ENCODE measurements around the gene CDS2. TPM values are rescaled to one million over a fixed set of nuclear protein-coding genes. Genes with fewer than 3 reads are reported as not detected.
"Not testable (repeated sequence)": the region's sequence is repeated elsewhere in the genome, so short reads cannot be mapped to it uniquely, and the experiment has no call there.

The CDS2 gene
- total RNA-seq: 49.1 TPM

- Histone ChIP-seq H3K4me1 (ENCODE audit: insufficient read depth, low read length) (peaks cover 22% of the 10 kb centered on the region), H3K9me3 (ENCODE audit: low read depth, low read length) (no peaks in the 10 kb centered on the region), H3K4me3 (ENCODE audit: low read length) (peak within 1 kb of the TSS; percentile 81), H3K27me3 (ENCODE audit: insufficient read depth, low read length) (no peaks in the 10 kb centered on the region)
Observed at GRCh38 chr20:5126512-5127203, at the start of gene CDS2. CDS2 (plus strand) TSS chr20:5127008; CDS start chr20:5127093, 85 bp downstream.

GRCh38 chr20:5077761-5078387 is 48.9 kb upstream of the CDS2 start:
- Histone ChIP-seq H3K4me1 (ENCODE audit: insufficient read depth, low read length) (peaks cover 85% of the 10 kb centered on the region), H3K27me3 (ENCODE audit: insufficient read depth, low read length) (no peaks in the 10 kb centered on the region), H3K9me3 (ENCODE audit: low read depth, low read length) (no peaks in the 10 kb centered on the region), H3K4me3 (ENCODE audit: low read length) (no peak overlapping the region)

DNA sequence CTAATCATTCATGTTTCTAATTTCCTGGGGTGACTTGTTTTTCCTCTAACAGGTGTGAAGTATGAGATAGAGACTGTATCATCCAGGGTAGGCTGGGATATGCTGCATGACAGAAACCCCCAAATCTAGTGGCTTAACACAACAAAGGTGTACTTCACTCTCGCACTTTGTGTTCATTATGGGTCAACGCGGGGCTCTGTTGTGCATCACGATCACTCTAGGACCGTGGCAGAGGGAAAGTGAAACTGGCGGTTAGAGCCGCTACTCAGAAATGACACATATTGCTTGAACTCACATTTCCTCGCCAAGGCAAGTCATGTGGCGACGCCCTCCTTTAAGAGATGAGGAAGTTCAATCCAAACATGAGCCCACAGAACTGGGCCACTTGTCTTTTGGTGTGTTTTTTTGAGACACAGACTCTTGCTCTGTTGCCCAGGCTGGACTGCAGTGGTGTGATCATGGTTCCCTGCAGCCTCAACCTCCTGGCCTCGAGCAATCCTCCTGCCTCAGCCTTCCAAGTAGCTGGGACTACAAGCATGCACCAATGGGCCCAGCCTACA is 48.3 kb upstream of the CDS2 start:
- Histone ChIP-seq H3K27me3 (ENCODE audit: insufficient read depth, low read length) (no peaks in the 10 kb centered on the region), H3K4me1 (ENCODE audit: insufficient read depth, low read length) (peaks cover 80% of the 10 kb centered on the region), H3K4me3 (ENCODE audit: low read length) (no peak overlapping the region), H3K9me3 (ENCODE audit: low read depth, low read length) (no peaks in the 10 kb centered on the region)

GRCh38 chr20:5080384-5080877 is 46.4 kb upstream of the CDS2 start:
- Histone ChIP-seq H3K4me1 (ENCODE audit: insufficient read depth, low read length) (peaks cover 73% of the 10 kb centered on the region), H3K4me3 (ENCODE audit: low read length) (no peak overlapping the region), H3K27me3 (ENCODE audit: insufficient read depth, low read length) (no peaks in the 10 kb centered on the region), H3K9me3 (ENCODE audit: low read depth, low read length) (no peaks in the 10 kb centered on the region)

- Histone ChIP-seq H3K4me3 (ENCODE audit: low read length) (no peak overlapping the region), H3K9me3 (ENCODE audit: low read depth, low read length) (no peaks in the 10 kb centered on the region), H3K4me1 (ENCODE audit: insufficient read depth, low read length) (peaks cover 71% of the 10 kb centered on the region), H3K27me3 (ENCODE audit: insufficient read depth, low read length) (no peaks in the 10 kb centered on the region)
Observed at GRCh38 chr20:5085380-5085779, 41.4 kb upstream of the CDS2 start.

GRCh38 chr20:5088688-5089087 is 38.1 kb upstream of the CDS2 start:
- Histone ChIP-seq H3K4me1 (ENCODE audit: insufficient read depth, low read length) (peaks cover 59% of the 10 kb centered on the region), H3K9me3 (ENCODE audit: low read depth, low read length) (no peaks in the 10 kb centered on the region), H3K4me3 (ENCODE audit: low read length) (no peak overlapping the region), H3K27me3 (ENCODE audit: insufficient read depth, low read length) (no peaks in the 10 kb centered on the region)

GRCh38 chr20:5090191-5090590 is 36.6 kb upstream of the CDS2 start:
- no peaks in the 10 kb centered on the region for H3K9me3 ChIP-seq (ENCODE audit: low read depth, low read length)
- no peaks in the 10 kb centered on the region for H3K27me3 ChIP-seq (ENCODE audit: insufficient read depth, low read length)
- no peak overlapping the region for H3K4me3 ChIP-seq (ENCODE audit: low read length)
- H3K4me1 ChIP-seq (ENCODE audit: insufficient read depth, low read length): peaks cover 50% of the 10 kb centered on the region

DNA sequence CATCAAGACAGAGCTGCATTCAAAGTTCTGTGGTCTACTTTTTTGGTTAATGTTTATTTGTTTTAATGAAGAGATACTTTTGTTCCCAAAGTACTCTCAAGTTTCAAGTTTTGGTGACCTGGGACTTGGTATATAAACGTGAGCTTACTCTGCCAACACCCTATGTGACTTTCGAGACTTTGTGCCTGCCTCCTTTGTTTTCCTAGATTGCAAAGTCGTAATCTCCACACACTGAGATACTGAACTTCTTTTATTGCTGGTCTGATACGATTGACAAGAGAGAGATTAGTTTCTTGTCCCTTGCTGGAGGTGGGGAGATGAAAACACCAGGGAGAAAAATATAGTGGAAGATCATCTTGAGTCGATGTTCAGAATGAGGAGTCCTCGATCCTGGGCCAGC is 34.9 kb upstream of the CDS2 start:
- peaks cover 39% of the 10 kb centered on the region for H3K4me1 ChIP-seq (ENCODE audit: insufficient read depth, low read length)
- no peak overlapping the region for H3K4me3 ChIP-seq (ENCODE audit: low read length)
- no peaks in the 10 kb centered on the region for H3K9me3 ChIP-seq (ENCODE audit: low read depth, low read length)
- H3K27me3 ChIP-seq (ENCODE audit: insufficient read depth, low read length): no peaks in the 10 kb centered on the region

DNA sequence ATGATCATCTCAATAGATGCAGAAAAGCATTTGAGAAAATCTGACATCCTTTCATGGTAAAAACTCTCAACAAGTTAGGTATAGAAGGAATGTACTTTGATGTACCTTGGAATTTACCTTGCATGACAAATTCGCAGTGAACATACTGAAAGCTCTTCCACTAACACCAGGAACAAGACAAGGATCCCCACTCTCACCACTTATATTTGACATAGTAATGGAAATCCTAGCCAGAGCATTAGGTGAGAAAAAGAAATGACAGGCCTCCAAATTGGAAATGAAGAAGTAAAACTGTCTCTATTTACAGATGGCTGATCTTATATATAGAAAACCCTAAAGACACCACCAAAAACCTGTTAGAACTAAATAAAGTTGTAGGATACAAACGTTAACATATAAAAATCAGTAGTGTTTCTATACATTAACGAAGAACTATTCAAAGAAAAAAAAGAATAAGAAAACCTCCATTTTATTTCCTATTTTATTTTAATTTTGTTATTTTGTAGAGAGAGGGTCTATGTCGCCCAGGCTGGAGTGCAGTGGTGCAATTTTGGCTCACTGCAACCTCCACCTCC is 34.0 kb upstream of the CDS2 start:
- Histone ChIP-seq H3K9me3 (ENCODE audit: low read depth, low read length) (no peaks in the 10 kb centered on the region), H3K4me3 (ENCODE audit: low read length) (no peak overlapping the region), H3K4me1 (ENCODE audit: insufficient read depth, low read length) (peaks cover 35% of the 10 kb centered on the region), H3K27me3 (ENCODE audit: insufficient read depth, low read length) (no peaks in the 10 kb centered on the region)

DNA sequence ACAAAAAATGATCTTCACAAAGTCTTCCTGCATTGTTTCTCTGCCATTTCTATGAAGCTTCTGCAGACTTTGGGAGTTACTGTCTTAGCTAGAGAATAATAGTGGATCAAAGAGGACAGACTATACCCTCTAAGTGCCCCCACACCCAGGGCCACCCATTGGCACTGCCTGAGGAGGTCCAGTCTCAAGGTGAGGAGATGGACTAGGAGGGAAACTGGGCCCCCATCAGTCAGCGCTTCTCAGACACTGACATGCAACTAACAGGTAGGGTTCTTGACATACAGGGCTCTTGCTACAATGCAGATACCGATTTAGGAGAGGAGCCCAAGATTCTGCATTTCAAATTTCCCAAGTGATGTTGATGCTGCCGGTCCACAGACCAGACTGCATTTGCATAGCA is 31.4 kb upstream of the CDS2 start:
- H3K27me3 ChIP-seq (ENCODE audit: insufficient read depth, low read length): no peaks in the 10 kb centered on the region
- no peaks in the 10 kb centered on the region for H3K9me3 ChIP-seq (ENCODE audit: low read depth, low read length)
- no peak overlapping the region for H3K4me3 ChIP-seq (ENCODE audit: low read length)
- H3K4me1 ChIP-seq (ENCODE audit: insufficient read depth, low read length): peaks cover 14% of the 10 kb centered on the region

- Histone ChIP-seq H3K4me3 (ENCODE audit: low read length) (no peak overlapping the region), H3K4me1 (ENCODE audit: insufficient read depth, low read length) (peaks cover 13% of the 10 kb centered on the region), H3K27me3 (ENCODE audit: insufficient read depth, low read length) (no peaks in the 10 kb centered on the region), H3K9me3 (ENCODE audit: low read depth, low read length) (no peaks in the 10 kb centered on the region)
Observed at GRCh38 chr20:5095931-5096330, 30.9 kb upstream of the CDS2 start.

DNA sequence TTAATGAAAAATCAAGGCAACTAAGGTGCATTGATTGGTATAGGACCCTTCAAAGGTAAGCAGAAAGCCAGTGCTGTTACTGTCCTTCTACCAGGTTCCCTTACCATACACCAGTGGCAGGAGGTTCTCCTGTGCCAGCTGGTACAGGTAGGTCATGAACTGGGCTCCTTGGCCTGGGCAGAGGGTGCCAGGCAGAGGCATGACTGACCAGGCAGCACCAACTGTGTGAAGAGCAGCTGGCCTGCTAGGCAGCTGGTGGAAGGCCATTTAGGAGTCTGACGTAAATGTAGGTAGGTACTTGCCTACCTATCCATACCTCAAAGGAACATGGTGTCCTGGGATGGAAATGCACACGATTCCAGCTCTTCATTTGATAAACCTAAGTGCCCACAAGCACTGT is 30.3 kb upstream of the CDS2 start:
- Histone ChIP-seq H3K9me3 (ENCODE audit: low read depth, low read length) (no peaks in the 10 kb centered on the region), H3K27me3 (ENCODE audit: insufficient read depth, low read length) (no peaks in the 10 kb centered on the region), H3K4me3 (ENCODE audit: low read length) (no peak overlapping the region), H3K4me1 (ENCODE audit: insufficient read depth, low read length) (peaks cover 7% of the 10 kb centered on the region)

DNA sequence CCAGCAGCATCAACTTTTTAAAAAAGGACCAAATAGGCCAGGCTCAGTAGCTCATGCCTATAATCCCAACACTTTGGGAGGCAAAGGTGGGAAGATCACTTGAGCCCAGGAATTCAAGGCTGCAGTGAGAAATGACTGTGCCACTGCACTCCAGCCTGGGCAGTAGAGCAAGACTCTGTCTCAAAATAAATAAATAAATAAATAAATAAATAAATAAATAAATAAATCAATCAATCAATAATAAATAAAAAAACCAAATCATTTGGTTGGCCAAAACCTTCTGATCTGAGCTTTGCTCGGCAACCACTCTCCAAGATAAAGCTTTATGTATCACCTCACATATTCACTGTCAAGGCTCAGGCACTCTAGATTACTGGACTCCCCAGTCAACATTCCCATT is 27.8 kb upstream of the CDS2 start:
- not testable (repeated sequence) for H3K9me3 ChIP-seq (ENCODE audit: low read depth, low read length); H3K4me3 ChIP-seq (ENCODE audit: low read length); H3K4me1 ChIP-seq (ENCODE audit: insufficient read depth, low read length); H3K27me3 ChIP-seq (ENCODE audit: insufficient read depth, low read length)

DNA sequence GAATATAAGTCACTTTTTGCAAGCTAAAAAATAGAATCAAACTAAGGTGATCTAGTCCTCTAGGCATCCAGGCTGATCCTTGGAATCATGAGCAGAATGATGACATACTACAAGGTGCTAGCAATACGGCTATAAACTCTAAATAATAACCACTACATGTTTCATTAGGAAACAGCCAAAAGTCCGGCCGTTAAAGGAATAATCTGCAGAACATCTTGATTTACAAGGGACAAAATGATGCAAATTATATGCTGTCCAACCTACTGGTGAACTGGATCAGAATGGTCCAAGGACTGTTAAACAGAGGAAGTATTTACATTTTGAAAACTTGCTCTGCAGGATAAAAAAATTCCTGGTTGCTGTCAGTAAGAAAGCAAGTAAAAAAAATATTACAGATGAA is 26.9 kb upstream of the CDS2 start:
- not testable (repeated sequence) for H3K4me3 ChIP-seq (ENCODE audit: low read length); H3K27me3 ChIP-seq (ENCODE audit: insufficient read depth, low read length); H3K4me1 ChIP-seq (ENCODE audit: insufficient read depth, low read length); H3K9me3 ChIP-seq (ENCODE audit: low read depth, low read length)

DNA sequence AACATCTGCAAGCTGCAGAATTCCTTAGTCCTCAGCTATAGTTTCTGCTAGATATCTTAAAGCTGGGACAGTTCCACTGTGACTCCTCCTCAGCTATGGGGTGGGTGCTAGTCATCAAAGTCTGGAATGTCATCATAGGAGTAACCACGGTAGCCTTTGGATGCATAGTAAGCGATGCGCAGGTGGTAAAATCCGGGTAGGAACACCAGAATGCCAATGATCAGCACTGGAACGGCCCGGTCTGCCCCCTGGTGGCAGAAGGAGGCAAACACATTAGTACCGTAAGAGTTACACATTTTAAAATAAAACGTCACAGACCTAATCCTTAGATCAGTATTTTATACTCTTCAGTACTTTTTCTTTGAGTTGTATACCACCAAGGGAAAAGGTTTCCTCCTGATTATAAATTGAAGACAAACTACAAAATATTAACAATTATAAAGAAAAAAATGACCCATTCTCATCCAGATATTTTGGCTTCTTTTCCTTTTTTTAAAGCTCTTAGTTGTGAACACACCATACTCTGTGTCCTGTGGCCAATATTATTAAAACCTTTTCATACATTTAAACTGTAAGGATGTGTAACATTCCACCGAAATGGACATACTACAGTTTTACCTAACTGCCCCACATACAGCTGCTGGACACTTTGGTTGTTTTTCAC is 26.0 kb upstream of the CDS2 start:
- no peaks in the 10 kb centered on the region for H3K9me3 ChIP-seq (ENCODE audit: low read depth, low read length)
- H3K4me3 ChIP-seq (ENCODE audit: low read length): no peak overlapping the region
- no peaks in the 10 kb centered on the region for H3K27me3 ChIP-seq (ENCODE audit: insufficient read depth, low read length)
- H3K4me1 ChIP-seq (ENCODE audit: insufficient read depth, low read length): peaks cover 5% of the 10 kb centered on the region
